CD4-positive, CD25-positive, alpha-beta regulatory T cell (primary cell): Measurements from ENCODE around the gene PPP2R5C. TPM values are rescaled to one million over a fixed set of nuclear protein-coding genes. Genes with fewer than 3 reads are reported as not detected.
"Not testable (repeated sequence)": the region's sequence is repeated elsewhere in the genome, so short reads cannot be mapped to it uniquely, and the experiment has no call there.

Experiments used
- ATAC-seq, 2 donors: fragments of 150-1000 bp; cut with Tn5 transposase; one replicate each; pipeline ENCODE4 v1.10.0; 2021; ENCODE audit warnings: low read depth in 2 of 2, moderate number of reproducible peaks in 2 of 2, moderate library complexity in 1 of 2
- DNase-seq, 3 donors: peaks; one replicate each; pipeline versions ENCODE4 v3.0.0 to v3.0.0-alpha.2; 2012 to 2022; ENCODE audit warnings: mixed read lengths in 1 of 3
- H3K27ac ChIP-seq: one replicate; pipeline ENCODE4 v1.7.0; 2013; ENCODE audit warnings: mild to moderate bottlenecking, low read length; ENCODE audit not compliant: insufficient read depth, poor library complexity, severe bottlenecking
- H3K27me3 ChIP-seq: one replicate; pipeline ENCODE4 v1.7.0; 2013; ENCODE audit warnings: low read length; ENCODE audit not compliant: control insufficient read depth, insufficient read depth
- H3K36me3 ChIP-seq: one replicate; pipeline ENCODE4 v1.7.0; 2013; ENCODE audit warnings: mild to moderate bottlenecking, low read length, moderate library complexity; ENCODE audit not compliant: control insufficient read depth, insufficient read depth
- H3K4me1 ChIP-seq: 2 replicates; pipeline ENCODE4 v1.7.0; 2013; ENCODE audit warnings: mild to moderate bottlenecking, low read length; ENCODE audit not compliant: insufficient read depth, control insufficient read depth, poor library complexity, severe bottlenecking
- H3K4me3 ChIP-seq: one replicate; pipeline ENCODE4 v1.7.0; 2013; ENCODE audit warnings: low read depth, mild to moderate bottlenecking, low read length, moderate library complexity
- H3K9me3 ChIP-seq, 2 experiments: 1 replicate in 1 of 2; 2 replicates in 1 of 2; pipeline ENCODE4 v1.7.0; 2013; ENCODE audit warnings: low read length in 2 of 2, mild to moderate bottlenecking in 1 of 2, moderate library complexity in 1 of 2; ENCODE audit not compliant: control insufficient read depth in 2 of 2
- H3K27ac Mint-ChIP-seq, 3 donors: one replicate each; pipeline ENCODE4 v1.8.0; 2020 to 2022; ENCODE audit warnings: mild to moderate bottlenecking in 3 of 3, mixed read lengths in 3 of 3, moderate library complexity in 2 of 3
- H3K27me3 Mint-ChIP-seq: one replicate; pipeline ENCODE4 v1.8.0; 2022; ENCODE audit warnings: mild to moderate bottlenecking, mixed read lengths
- H3K36me3 Mint-ChIP-seq: one replicate; pipeline ENCODE4 v1.8.0; 2020; ENCODE audit warnings: mixed read lengths
- H3K4me1 Mint-ChIP-seq, 4 donors: one replicate each; pipeline ENCODE4 v1.8.0; 2020 to 2022; ENCODE audit warnings: mixed read lengths in 4 of 4, mild to moderate bottlenecking in 1 of 4
- H3K4me3 Mint-ChIP-seq, 4 donors: one replicate each; pipeline ENCODE4 v1.8.0; 2020 to 2022; ENCODE audit warnings: mild to moderate bottlenecking in 4 of 4, mixed read lengths in 4 of 4, moderate library complexity in 3 of 4
- H3K9me3 Mint-ChIP-seq, 7 donors: one replicate each; pipeline ENCODE4 v1.8.0; 2020 to 2022; ENCODE audit warnings: mixed read lengths in 7 of 7, mild to moderate bottlenecking in 3 of 7, moderate library complexity in 2 of 7
- polyA plus RNA-seq, 4 donors: library from polyadenylated mRNA; unstranded; fragments of 300-500 nt; fragmentation: Illumina TruSeq; gene quantifications; one replicate each; pipeline ENCODE4 v1.2.3, GENCODE V29; 2021
- total RNA-seq: library from RNA; stranded (reverse); gene quantifications from one replicate; pipeline ENCODE4 v1.2.3, GENCODE V29; 2022

The PPP2R5C gene
- total and polyA plus RNA-seq, 5 donors from 2014 or later, result 244 to 650 (median 282) TPM

DNA sequence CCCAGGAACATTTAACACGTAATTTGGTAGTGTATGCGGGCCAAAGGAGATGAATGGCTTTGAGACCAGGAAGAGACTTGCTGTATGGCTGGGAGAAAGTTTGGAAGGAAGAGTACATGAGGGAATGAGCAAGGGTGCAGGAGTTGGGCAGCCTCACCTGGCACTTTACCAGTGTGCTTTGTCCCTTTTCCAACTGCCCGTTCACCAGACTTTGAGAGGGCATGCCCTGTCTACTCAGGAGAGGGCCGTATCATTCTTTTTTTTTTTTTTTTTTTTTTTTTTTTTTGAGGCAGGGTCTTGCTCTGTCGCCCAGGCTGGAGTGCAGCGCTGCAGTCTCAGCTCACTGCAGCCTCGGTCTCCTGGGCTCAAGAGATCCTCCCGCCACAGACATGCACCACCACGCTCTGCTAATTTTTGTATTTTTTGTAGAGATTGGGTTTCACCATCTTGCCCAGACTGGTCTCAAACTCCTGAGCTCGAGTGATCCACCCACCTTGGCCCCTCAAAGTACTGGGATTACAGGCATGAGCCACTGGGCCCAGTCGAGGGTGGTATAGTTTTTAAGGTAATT, 209.4 kb downstream of the PPP2R5C start:
- H3K27ac ChIP-seq, result no peak overlapping the region
- peaks cover 13% of the 10 kb centered on the region for H3K36me3 ChIP-seq
- H3K9me3 ChIP-seq, result no peaks in the 10 kb centered on the region
- H3K4me3 Mint-ChIP-seq, result peak overlapping the region in 1 of 4 donors; percentile 52
- no peak overlapping the region for H3K4me3 ChIP-seq
- no peak for DNase-seq
- H3K4me1 Mint-ChIP-seq, result peaks cover 21 to 72% (median 43%) of the 10 kb centered on the region in 4 donors
- no peaks in the 10 kb centered on the region for H3K27me3 Mint-ChIP-seq
- no peak for ATAC-seq
- no peaks in the 10 kb centered on the region for H3K9me3 Mint-ChIP-seq
- H3K27ac Mint-ChIP-seq, result peak overlapping the region in 2 of 3 donors; percentile 69 to 71
- peaks cover 33% of the 10 kb centered on the region for H3K4me1 ChIP-seq
- no peaks in the 10 kb centered on the region for H3K27me3 ChIP-seq
- H3K36me3 Mint-ChIP-seq, result peaks cover 18% of the 10 kb centered on the region

DNA sequence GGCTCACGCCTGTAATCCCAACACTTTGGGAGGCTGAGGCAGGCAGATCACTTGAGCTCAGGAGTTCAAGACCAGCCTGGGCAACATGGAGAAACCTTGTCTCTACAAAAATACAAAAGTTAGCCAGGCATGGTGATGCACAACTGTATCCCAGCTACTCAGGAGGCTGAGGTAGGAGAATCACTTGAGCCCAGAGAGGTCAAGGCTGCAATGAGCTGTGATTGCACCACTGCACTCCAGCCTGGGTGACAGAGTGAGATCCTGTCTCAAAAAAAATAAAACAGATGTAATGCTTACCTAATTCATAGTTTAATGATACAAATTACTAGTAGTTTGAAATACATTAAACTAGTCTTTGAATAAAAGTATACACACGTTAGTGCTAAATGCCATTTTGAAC, 209.9 kb downstream of the PPP2R5C start:
- H3K36me3 ChIP-seq, result peaks cover 14% of the 10 kb centered on the region
- not testable (repeated sequence) for H3K27ac Mint-ChIP-seq, ATAC-seq, H3K9me3 ChIP-seq, H3K4me3 Mint-ChIP-seq, H3K27me3 ChIP-seq, H3K27me3 Mint-ChIP-seq, DNase-seq, H3K9me3 Mint-ChIP-seq, H3K4me3 ChIP-seq
- peaks cover 18% of the 10 kb centered on the region for H3K36me3 Mint-ChIP-seq
- peak overlapping the region; percentile 23 for H3K27ac ChIP-seq
- peaks cover 28% of the 10 kb centered on the region for H3K4me1 ChIP-seq
- H3K4me1 Mint-ChIP-seq, result peaks cover 19 to 69% (median 40%) of the 10 kb centered on the region in 4 donors

DNA sequence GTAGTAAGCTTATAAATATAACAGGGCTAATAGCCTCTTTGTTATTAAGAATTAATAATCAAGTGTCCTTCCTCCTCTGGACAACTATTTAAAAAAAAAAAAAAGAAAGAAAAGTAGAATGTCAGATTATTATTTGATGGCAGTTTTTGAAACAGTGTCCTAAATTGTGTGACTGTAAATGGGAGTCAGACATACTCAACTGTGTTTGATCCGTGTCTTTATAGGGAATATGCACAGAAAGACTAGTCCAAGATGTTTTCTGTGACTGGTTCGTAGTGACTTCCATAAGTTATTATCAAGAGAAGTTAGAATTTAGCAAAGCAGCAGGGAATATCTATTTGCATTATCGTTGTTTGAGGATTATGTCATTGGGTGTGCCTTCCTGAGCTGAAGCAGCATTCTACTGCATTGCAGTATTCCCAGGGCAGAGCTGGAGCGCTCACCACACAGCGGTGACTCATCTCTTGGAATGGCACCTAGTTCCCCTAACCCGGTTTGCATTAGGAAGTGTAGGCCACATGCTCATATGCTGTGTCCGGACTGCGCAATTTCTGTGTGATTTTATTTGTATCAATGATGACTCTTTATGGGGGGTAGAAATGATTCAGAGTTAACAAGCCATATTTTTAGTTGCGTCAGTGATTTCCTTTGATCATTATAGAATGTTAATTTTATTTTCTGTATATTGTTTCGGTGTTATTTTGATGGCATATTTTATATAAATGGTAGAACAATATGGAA, 210.8 kb downstream of the PPP2R5C start:
- Mint-ChIP-seq H3K4me3 (no peak overlapping the region), H3K36me3 (peaks cover 20% of the 10 kb centered on the region), H3K4me1 (peaks cover 21 to 62% (median 38%) of the 10 kb centered on the region in 4 donors), H3K27ac (no peak overlapping the region), H3K9me3 (no peaks in the 10 kb centered on the region), H3K27me3 (no peaks in the 10 kb centered on the region)
- H3K36me3 ChIP-seq, result peaks cover 22% of the 10 kb centered on the region
- no peak for DNase-seq
- peaks cover 20% of the 10 kb centered on the region for H3K4me1 ChIP-seq
- H3K9me3 ChIP-seq, result no peaks in the 10 kb centered on the region
- no peak overlapping the region for H3K4me3 ChIP-seq
- no peaks in the 10 kb centered on the region for H3K27me3 ChIP-seq
- peak in 1 of 2 donors; percentile 31 for ATAC-seq
- H3K27ac ChIP-seq, result peak overlapping the region; percentile 23

DNA sequence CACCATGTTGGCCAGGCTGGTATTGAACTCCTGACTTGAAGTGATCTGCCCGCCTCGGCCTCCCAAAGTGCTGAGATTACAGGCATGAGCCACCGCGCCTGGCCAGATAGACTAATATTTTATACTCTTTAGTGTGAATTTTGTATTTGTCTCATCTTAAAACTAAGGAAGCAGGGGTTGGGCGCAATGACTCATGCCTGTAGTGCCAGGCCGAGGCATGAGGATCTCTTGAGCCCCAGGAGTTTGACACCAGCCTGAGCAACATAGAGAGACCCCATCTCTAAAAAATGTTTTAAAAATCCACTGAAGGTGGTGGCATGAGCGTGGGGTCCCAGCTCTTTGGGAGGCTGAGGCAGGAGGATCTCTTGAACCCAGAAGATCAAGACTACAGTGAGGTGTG, 211.8 kb downstream of the PPP2R5C start:
- Mint-ChIP-seq H3K4me3 (no peak overlapping the region), H3K4me1 (peaks cover 19 to 52% (median 33%) of the 10 kb centered on the region in 4 donors), H3K9me3 (no peaks in the 10 kb centered on the region), H3K36me3 (peaks cover 21% of the 10 kb centered on the region), H3K27me3 (no peaks in the 10 kb centered on the region), H3K27ac (peak overlapping the region in 2 of 3 donors; percentile 9 to 52)
- Histone ChIP-seq H3K4me1 (peaks cover 9% of the 10 kb centered on the region), H3K27me3 (no peaks in the 10 kb centered on the region), H3K9me3 (no peaks in the 10 kb centered on the region), H3K27ac (no peak overlapping the region), H3K4me3 (no peak overlapping the region), H3K36me3 (peaks cover 31% of the 10 kb centered on the region)
- DNase-seq (no peak), ATAC-seq (no peak)

DNA sequence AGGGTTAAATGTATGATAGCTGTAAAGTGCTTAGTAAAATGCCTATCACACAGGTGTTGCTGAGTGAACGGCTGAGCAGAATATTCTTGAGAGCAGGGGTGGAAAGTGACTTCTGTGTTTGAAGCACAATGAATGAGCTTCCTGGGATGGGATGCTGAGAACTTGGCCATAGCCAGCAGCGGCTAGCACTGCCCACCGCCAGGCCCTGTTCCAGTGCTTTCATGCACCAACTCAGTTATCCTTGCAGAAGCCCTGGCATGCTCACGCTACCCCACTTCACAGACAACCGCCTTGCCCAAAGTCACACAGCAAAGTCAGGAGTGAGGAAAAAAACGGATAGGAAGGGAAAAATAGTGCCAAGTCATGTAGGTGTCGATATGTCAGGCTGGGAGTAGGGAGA, 213.7 kb downstream of the PPP2R5C start:
- DNase-seq (no peak), ATAC-seq (no peak)
- Histone ChIP-seq H3K4me3 (no peak overlapping the region), H3K27me3 (no peaks in the 10 kb centered on the region), H3K36me3 (peaks cover 38% of the 10 kb centered on the region), H3K4me1 (peaks cover 9% of the 10 kb centered on the region), H3K9me3 (no peaks in the 10 kb centered on the region), H3K27ac (no peak overlapping the region)
- Mint-ChIP-seq H3K9me3 (no peaks in the 10 kb centered on the region), H3K36me3 (peaks cover 28% of the 10 kb centered on the region), H3K27me3 (no peaks in the 10 kb centered on the region), H3K27ac (peak overlapping the region in 1 of 3 donors; percentile 68), H3K4me1 (peaks cover 15 to 36% (median 30%) of the 10 kb centered on the region in 4 donors), H3K4me3 (no peak overlapping the region)

Other genes with a start within 250 kb of the PPP2R5C start
- gene DIO3, start 200.2 kb upstream of the PPP2R5C start, total RNA-seq, result not detected
- gene DIO3, start 200.2 kb upstream of the PPP2R5C start, polyA plus RNA-seq, result not detected
- 314 TPM for gene DYNC1H1, start 202.9 kb downstream of the PPP2R5C start, total RNA-seq
- gene DYNC1H1, start 202.9 kb downstream of the PPP2R5C start, polyA plus RNA-seq, result 10 to 100 TPM; 23.6 to 36.8 (median 30.9) TPM